Lower leg skin (tissue), 4 donors: ENCODE measurements around the gene USP49. TPM values are rescaled to one million over a fixed set of nuclear protein-coding genes. Genes with fewer than 3 reads are reported as not detected.

Experiments used
- DNase-seq, 2 donors: peaks; one replicate each; pipeline ENCODE4 v3.0.0-alpha.2; 2019; ENCODE audit warnings: low spot score in 2 of 2
- H3K4me3 ChIP-seq: fragments of 200-600 bp; sonication (generic); 2 replicates; pipeline ENCODE4 v1.5.1; 2017; ENCODE audit warnings: mild to moderate bottlenecking, low read depth; ENCODE audit not compliant: poor library complexity, severe bottlenecking
- CTCF ChIP-seq, 3 donors: fragments of 450-650 bp; IDR thresholded peaks; one replicate each; pipeline ENCODE4 v1.5.1; 2016; ENCODE audit warnings: antibody characterized with exemption in 3 of 3, mild to moderate bottlenecking in 3 of 3, moderate library complexity in 2 of 3
- POLR2A ChIP-seq, 2 donors: fragments of 450-650 bp; IDR thresholded peaks; one replicate each; pipeline ENCODE4 v1.6.1; 2016 to 2017; ENCODE audit warnings: antibody characterized with exemption in 2 of 2, mild to moderate bottlenecking in 1 of 2, moderate library complexity in 1 of 2
- WGBS, 2 donors: methylation state at CpG; one replicate each; pipeline ENCODE4 v1.1.5; 2018; 5-methylcytosine and 5-hydroxymethylcytosine counted together
- intact Hi-C: fragments of 100-400 bp; cut with DNase I; formaldehyde crosslinking; loops from one replicate; pipeline ENCODE4 v1.15.0; 2023; ENCODE audit warnings: low total_unique reads
- total RNA-seq, 4 donors: library from RNA; depleted of rRNA; stranded (reverse); fragments of >200 nt; gene quantifications; one replicate each; pipeline ENCODE4 v1.1.0, GENCODE V29; 2016

The USP49 gene
- total RNA-seq, 4 donors from 2014 or later, result 2.3 to 7.3 (median 3.7) TPM

- TF ChIP-seq CTCF (IDR thresholded peaks at IDR 0.05), result no peak
- TF ChIP-seq POLR2A (IDR thresholded peaks at IDR 0.05), result no peak
- no peak overlapping the region for H3K4me3 ChIP-seq
- intact Hi-C loops, result no loop called here
- DNase-seq, result no peak
- WGBS, 2 donors, result 91 to 92% methylated on average over 3 of the region's 3 CpGs
Measured at GRCh38 chr6:41811095-41811494, 84.1 kb downstream of the USP49 start.

GRCh38 chr6:41805830-41806774 is 89.1 kb downstream of the USP49 start:
- intact Hi-C loops, result no loop called here
- DNase-seq, result no peak
- 94 to 96% methylated on average over 65 to 71 of the region's 74 CpGs for WGBS, 2 donors

GRCh38 chr6:41801380-41801779 is 93.8 kb downstream of the USP49 start:
- intact Hi-C loops, result no loop called here
- no peak overlapping the region for H3K4me3 ChIP-seq
- TF ChIP-seq POLR2A (IDR thresholded peaks at IDR 0.05) (no peak), CTCF (IDR thresholded peaks at IDR 0.05) (no peak)
- 86 to 90% methylated on average over 2 of the region's 2 CpGs for WGBS, 2 donors
- no peak for DNase-seq

More at GRCh38 chr6:41805830-41806774, 89.1 kb downstream of the USP49 start:
- no peak overlapping the region for H3K4me3 ChIP-seq
- TF ChIP-seq CTCF (IDR thresholded peaks at IDR 0.05), result no peak
- TF ChIP-seq POLR2A (IDR thresholded peaks at IDR 0.05), result no peak

- intact Hi-C loops, result no loop called here
- no peak for TF ChIP-seq POLR2A (IDR thresholded peaks at IDR 0.05)
- no peak for TF ChIP-seq CTCF (IDR thresholded peaks at IDR 0.05)
Measured at GRCh38 chr6:41799559-41799911, 95.6 kb downstream of the USP49 start.

GRCh38 chr6:41798901-41799558 is 96.1 kb downstream of the USP49 start:
- no peak overlapping the region for H3K4me3 ChIP-seq
- DNase-seq, result no peak
- intact Hi-C loops, result no loop called here
- TF ChIP-seq CTCF (IDR thresholded peaks at IDR 0.05) (no peak), POLR2A (IDR thresholded peaks at IDR 0.05) (no peak)
- 95 to 96% methylated on average over 7 of the region's 7 CpGs for WGBS, 2 donors

More at GRCh38 chr6:41799559-41799911, 95.6 kb downstream of the USP49 start:
- H3K4me3 ChIP-seq, result no peak overlapping the region
- 91 to 92% methylated on average over 2 of the region's 2 CpGs for WGBS, 2 donors
- no peak for DNase-seq
